Endothelial cell (in vitro differentiated cells): ENCODE measurements around the gene MAGI2. TPM values are rescaled to one million over a fixed set of nuclear protein-coding genes. Genes with fewer than 3 reads are reported as not detected.
A peak's percentile ranks its signal among the peaks of the same experiment; 100 is the strongest.

Experiments
- DNase-seq: peaks from one replicate; pipeline ENCODE4 v3.0.0; 2021; ENCODE audit warnings: low spot score
- H3K27ac Mint-ChIP-seq: one replicate; pipeline ENCODE4 v1.8.0; 2021; ENCODE audit warnings: mixed read lengths, inconsistent platforms; ENCODE audit not compliant: unreplicated experiment
- H3K27me3 Mint-ChIP-seq: one replicate; pipeline ENCODE4 v1.8.0; 2021; ENCODE audit warnings: mild to moderate bottlenecking, moderate library complexity, mixed read lengths, inconsistent platforms; ENCODE audit not compliant: unreplicated experiment
- H3K36me3 Mint-ChIP-seq: one replicate; pipeline ENCODE4 v1.8.0; 2021; ENCODE audit warnings: mild to moderate bottlenecking, low read depth, mixed read lengths, inconsistent platforms; ENCODE audit not compliant: unreplicated experiment
- H3K4me1 Mint-ChIP-seq: one replicate; pipeline ENCODE4 v1.8.0; 2021; ENCODE audit warnings: mild to moderate bottlenecking, mixed read lengths, inconsistent platforms; ENCODE audit not compliant: unreplicated experiment
- H3K4me3 Mint-ChIP-seq: one replicate; pipeline ENCODE4 v1.8.0; 2021; ENCODE audit warnings: mild to moderate bottlenecking, mixed read lengths, inconsistent platforms; ENCODE audit not compliant: unreplicated experiment
- H3K9me3 Mint-ChIP-seq: one replicate; pipeline ENCODE4 v1.8.0; 2021; ENCODE audit warnings: mixed read lengths, inconsistent platforms; ENCODE audit not compliant: unreplicated experiment
- total RNA-seq: library from RNA; stranded (reverse); fragmentation: NEBNext Ultra II Directional; extraction: Animal tissue kit (Norgen Biotek cat#: 25700); gene quantifications from one replicate; pipeline ENCODE4 v1.2.1, GENCODE V29; 2021; ENCODE audit not compliant: unreplicated experiment
- TF ChIP-seq, protein P1 (sequence below): fragments of 200-600 bp; sonication (generic); IDR thresholded peaks from one replicate; pipeline ENCODE4 v1.5.0; 2021; ENCODE audit warnings: antibody characterized with exemption; ENCODE audit not compliant: unreplicated experiment

MAGI2 gene
- total RNA-seq, 1 donor from 2014 or later = 6.3 TPM

DNA sequence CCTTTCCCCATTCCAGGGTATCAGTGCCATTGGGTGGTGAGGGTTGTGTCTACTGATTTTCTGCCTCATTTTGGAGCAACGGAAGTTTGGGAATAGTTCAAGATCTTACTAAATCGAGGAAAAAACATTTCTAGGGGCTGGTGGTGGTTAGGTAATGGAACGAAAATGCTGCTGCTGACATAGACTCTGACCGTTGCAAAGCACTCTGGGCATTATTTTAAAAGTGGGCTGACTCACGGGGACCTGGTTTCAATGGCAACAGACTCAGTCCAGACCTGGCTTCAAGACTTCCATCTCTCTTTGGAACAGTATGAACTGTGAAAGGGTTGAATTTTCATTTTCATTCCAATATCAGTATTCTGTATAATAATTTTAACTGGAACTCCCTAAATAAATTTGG lies 1370.9 kb downstream of the MAGI2 start:
- no peak for DNase-seq
- no peaks in the 10 kb centered on the region for H3K36me3 Mint-ChIP-seq

DNA sequence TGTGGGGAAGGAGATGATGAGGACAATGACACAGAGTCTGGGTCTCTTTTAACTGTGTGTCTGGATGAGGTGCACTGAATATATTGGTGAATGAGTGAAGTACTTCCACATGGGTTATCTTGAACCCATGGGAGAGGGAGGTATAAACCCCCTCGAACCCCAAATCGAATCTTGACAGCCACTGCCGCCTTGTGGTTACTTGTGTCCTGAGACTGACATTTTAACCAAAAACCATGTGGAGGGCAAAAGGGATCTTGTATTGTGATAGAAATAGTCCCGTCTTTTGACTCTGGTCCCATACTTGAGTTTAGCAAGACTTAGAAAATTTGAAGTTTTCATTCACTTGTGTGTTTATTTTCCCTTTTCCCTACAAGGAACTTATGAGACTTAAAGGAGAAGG lies 1371.6 kb downstream of the MAGI2 start:
- no peak overlapping the region for H3K27ac Mint-ChIP-seq
- H3K4me3 Mint-ChIP-seq = no peak overlapping the region
- H3K9me3 Mint-ChIP-seq = no peaks in the 10 kb centered on the region
- H3K27me3 Mint-ChIP-seq = peaks cover 4% of the 10 kb centered on the region
- no peaks in the 10 kb centered on the region for H3K36me3 Mint-ChIP-seq
- TF ChIP-seq, protein P1, sequence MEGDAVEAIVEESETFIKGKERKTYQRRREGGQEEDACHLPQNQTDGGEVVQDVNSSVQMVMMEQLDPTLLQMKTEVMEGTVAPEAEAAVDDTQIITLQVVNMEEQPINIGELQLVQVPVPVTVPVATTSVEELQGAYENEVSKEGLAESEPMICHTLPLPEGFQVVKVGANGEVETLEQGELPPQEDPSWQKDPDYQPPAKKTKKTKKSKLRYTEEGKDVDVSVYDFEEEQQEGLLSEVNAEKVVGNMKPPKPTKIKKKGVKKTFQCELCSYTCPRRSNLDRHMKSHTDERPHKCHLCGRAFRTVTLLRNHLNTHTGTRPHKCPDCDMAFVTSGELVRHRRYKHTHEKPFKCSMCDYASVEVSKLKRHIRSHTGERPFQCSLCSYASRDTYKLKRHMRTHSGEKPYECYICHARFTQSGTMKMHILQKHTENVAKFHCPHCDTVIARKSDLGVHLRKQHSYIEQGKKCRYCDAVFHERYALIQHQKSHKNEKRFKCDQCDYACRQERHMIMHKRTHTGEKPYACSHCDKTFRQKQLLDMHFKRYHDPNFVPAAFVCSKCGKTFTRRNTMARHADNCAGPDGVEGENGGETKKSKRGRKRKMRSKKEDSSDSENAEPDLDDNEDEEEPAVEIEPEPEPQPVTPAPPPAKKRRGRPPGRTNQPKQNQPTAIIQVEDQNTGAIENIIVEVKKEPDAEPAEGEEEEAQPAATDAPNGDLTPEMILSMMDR = peak; percentile 29
- no peaks in the 10 kb centered on the region for H3K4me1 Mint-ChIP-seq
- DNase-seq = no peak

More for the DNA sequence above, 1370.9 kb downstream of the MAGI2 start:
- Mint-ChIP-seq H3K9me3 (no peaks in the 10 kb centered on the region), H3K4me3 (no peak overlapping the region), H3K4me1 (no peaks in the 10 kb centered on the region), H3K27ac (no peak overlapping the region), H3K27me3 (peaks cover 4% of the 10 kb centered on the region)
- TF ChIP-seq, protein P1 = no peak

DNA sequence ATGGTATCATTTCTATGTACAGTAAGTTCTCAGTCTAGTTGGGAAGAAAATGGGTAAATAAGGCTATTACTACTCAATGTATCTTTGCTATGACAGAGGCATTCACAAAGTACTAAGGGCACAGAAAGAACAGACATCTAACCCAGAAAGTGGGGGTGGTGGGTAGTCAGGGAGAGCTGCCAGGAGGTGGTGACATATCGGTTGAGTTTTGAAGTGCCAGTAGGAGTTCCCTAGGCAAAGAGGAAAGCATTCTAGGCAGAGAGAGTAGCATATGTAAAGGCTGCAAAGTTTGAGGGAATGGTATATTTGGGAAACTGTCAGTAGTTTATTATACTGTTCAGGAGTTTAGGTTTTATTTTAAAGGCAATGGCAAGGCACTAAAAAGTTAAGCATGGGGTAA lies 1372.1 kb downstream of the MAGI2 start:
- TF ChIP-seq, protein P1 = no peak
- no peak for DNase-seq
- peaks cover 4% of the 10 kb centered on the region for H3K27me3 Mint-ChIP-seq
- H3K27ac Mint-ChIP-seq = no peak overlapping the region
- H3K9me3 Mint-ChIP-seq = no peaks in the 10 kb centered on the region
- no peaks in the 10 kb centered on the region for H3K36me3 Mint-ChIP-seq
- H3K4me3 Mint-ChIP-seq = no peak overlapping the region
- no peaks in the 10 kb centered on the region for H3K4me1 Mint-ChIP-seq

DNA sequence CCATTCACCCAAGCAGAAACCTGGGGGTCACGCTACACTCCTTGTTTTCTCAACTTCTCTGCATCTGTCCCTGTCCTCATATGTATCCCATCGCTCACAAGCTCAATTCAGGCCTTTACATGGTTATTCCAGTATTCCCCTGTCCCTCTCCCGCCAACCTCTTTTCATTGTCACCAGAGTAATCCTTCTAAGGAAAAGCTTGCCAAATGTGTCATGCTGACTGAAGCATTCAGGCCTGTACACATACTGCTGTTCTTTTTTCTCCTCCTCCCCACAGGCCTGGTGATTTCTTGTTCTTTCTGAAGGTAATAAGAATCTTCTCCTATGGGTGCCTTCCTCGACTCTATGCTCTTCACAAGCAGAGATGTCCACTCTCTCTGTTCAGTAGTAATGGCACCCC lies 1372.7 kb downstream of the MAGI2 start:
- H3K27ac Mint-ChIP-seq = no peak overlapping the region
- H3K4me1 Mint-ChIP-seq = no peaks in the 10 kb centered on the region
- no peak for DNase-seq
- no peaks in the 10 kb centered on the region for H3K9me3 Mint-ChIP-seq
- H3K36me3 Mint-ChIP-seq = no peaks in the 10 kb centered on the region
- peaks cover 4% of the 10 kb centered on the region for H3K27me3 Mint-ChIP-seq
- TF ChIP-seq, protein P1 = no peak
- no peak overlapping the region for H3K4me3 Mint-ChIP-seq

DNA sequence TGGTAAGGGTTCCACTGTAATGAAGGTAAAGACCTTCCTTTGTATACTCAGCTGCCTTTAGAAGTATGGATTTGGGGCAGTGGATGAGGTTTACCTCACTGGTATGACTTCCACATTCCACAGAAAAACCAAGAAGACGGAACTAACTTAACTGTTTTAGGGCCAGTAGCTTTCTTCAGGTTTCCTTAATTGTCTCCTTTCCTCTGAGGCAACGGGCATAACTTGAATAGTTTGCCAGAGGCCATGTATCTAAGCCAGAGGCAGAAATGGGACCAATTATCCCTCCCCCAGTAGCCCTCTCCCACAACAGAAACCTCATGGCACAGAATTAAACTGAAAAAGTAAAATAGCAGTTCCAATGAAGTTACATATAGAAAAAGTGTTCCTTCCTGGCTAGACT lies 1373.2 kb downstream of the MAGI2 start:
- DNase-seq = no peak
- H3K27me3 Mint-ChIP-seq = peaks cover 4% of the 10 kb centered on the region
- no peaks in the 10 kb centered on the region for H3K9me3 Mint-ChIP-seq
- H3K36me3 Mint-ChIP-seq = no peaks in the 10 kb centered on the region
- no peaks in the 10 kb centered on the region for H3K4me1 Mint-ChIP-seq
- TF ChIP-seq, protein P1 = no peak
- H3K27ac Mint-ChIP-seq = no peak overlapping the region
- no peak overlapping the region for H3K4me3 Mint-ChIP-seq
